COLO829 (cell line): ENCODE results near the gene SFRP5.

Experiments used
- DNase-seq: peaks from one replicate; pipeline ENCODE4 v3.0.0; 2012; ENCODE audit warnings: low spot score

SFRP5 gene, protein sequence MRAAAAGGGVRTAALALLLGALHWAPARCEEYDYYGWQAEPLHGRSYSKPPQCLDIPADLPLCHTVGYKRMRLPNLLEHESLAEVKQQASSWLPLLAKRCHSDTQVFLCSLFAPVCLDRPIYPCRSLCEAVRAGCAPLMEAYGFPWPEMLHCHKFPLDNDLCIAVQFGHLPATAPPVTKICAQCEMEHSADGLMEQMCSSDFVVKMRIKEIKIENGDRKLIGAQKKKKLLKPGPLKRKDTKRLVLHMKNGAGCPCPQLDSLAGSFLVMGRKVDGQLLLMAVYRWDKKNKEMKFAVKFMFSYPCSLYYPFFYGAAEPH

GRCh38 chr10:97771913-97772823, at the start of gene SFRP5:
TSS of gene SFRP5 (minus strand) at chr10:97771999. CDS start at chr10:97771833, 166 bp downstream.
- DNase-seq: no peak

DNA sequence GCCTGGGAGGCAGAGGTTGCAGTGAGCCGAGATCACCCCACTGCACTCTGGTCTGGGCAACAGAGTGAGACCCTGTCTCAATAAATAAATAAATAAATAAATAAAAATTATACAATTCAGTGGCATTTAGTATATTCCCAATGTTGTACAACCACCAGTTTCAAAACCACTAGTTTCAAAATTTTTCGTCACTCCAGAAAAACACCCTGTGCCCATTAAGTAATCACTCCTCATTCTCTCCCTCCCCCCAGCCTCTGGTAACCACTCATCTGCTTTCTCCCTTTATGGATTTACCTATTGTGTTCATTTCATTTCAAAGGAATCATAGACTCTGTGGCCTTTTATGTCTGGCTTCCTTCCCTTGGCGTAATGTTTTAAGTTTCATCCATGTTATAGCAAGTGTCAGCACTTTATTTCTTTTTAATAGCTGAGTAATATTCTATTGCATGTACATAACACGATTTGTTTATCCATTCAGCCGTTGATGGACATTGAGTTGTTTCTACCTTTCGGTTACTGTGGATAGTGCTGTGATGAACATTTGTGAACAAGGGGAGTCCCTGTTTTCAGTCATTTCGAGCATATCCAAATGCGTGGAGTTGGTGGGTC, 48.4 kb upstream of the SFRP5 start:
- DNase-seq: no peak

DNA sequence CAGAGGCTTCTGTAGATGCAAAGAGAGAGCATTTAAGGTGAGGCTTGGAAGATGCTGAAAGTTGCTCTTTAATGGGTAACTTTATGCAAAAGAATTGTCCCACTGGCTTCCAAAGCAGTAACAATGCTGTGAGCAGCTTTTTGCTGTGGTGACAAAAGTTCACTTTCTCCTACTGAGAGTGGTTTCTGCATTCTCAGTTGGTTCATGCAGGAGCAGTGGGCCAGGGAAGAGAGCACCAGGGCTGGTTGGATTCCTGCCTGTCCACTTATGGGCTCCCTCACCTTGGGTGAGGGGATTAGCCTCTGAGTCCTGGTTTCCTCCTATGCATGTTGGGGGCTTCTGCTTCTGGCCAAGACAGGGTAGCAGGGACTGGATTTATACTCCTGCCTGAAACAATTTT, 46.8 kb upstream of the SFRP5 start:
- no peak for DNase-seq

DNA sequence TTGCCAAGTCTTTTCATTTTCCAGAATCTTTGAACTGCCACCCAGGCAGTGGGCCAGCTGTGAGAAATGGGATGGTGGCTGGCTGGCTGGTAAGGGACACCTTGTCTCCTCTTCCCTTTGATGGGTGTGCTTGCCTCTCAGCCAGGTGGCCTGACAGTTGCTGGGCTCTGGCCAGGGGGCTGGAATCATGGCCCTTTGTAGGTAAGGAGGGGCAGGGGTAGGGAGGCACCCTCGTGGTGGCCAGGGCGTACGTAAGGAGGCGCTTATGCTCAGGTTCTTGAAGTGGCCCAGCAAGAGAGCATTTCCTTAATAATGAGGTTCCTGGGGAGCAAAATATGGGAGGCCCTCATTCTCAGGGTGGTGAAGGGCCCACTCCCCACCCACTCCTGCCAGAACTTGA, 44.8 kb upstream of the SFRP5 start:
- DNase-seq: no peak

DNA sequence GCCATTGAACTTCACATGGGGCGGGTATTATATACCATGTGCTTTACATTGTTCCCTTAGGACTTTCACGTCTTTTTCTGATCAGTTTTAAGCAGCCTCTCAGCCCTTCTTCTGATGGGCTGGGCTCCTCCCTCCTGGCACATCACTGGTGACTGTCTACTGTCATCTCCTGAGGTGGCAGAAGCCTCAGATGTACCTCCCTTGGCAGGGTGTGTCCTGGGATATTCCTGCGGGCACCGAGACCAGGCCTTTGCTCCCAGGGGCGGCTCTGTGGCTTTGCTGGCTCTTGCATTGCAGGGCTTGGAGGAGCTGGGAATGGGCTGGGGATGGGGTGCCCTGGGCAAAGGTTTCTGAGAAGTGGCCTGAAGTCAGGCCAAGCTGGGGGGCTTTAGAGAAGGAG, 43.2 kb upstream of the SFRP5 start:
- no peak for DNase-seq

- no peak for DNase-seq
Observed at GRCh38 chr10:97813311-97813710, 41.5 kb upstream of the SFRP5 start.

- DNase-seq: no peak
Observed at GRCh38 chr10:97812696-97813095, 40.9 kb upstream of the SFRP5 start.

DNA sequence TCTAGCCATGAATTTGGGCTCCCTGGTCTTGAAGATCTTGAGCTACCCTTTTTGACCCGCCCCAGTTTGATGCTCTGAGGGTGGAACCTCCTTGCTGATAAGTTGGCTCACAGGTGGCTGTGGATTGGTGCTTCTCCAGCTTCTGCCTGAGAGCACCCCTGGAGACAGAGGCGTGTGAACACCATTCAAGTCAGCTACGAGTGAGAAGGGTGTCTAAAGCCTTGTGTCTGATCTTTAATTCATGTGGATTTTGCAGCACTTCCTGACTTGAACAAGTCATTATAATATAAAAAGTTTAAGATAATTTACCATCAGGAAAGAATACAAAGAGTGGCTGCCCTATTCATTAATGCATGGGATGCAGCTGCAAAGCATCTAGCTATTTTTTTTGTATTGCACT, 40.2 kb upstream of the SFRP5 start:
- DNase-seq: no peak

DNA sequence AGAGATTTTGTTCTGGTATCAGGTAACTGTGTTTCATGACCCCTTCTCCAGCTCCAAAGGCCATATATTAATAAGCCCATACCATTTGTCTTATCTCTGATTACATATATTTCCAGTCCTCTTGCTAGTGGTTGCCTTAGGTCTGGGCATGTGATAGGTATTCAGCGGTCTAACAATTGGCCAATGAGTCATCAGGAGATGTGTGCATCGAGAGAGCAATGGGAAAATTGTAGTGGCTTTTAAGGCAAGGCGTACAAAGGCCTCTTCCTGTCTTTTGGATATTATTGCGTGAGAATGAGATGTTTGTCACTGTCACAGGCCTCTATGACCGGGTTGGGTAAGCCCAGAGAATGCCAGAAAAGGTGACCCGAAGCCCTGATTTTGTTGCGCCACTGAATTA, 38.6 kb upstream of the SFRP5 start:
- no peak for DNase-seq

- no peak for DNase-seq
Observed at GRCh38 chr10:97805949-97806348, 34.1 kb upstream of the SFRP5 start.

DNA sequence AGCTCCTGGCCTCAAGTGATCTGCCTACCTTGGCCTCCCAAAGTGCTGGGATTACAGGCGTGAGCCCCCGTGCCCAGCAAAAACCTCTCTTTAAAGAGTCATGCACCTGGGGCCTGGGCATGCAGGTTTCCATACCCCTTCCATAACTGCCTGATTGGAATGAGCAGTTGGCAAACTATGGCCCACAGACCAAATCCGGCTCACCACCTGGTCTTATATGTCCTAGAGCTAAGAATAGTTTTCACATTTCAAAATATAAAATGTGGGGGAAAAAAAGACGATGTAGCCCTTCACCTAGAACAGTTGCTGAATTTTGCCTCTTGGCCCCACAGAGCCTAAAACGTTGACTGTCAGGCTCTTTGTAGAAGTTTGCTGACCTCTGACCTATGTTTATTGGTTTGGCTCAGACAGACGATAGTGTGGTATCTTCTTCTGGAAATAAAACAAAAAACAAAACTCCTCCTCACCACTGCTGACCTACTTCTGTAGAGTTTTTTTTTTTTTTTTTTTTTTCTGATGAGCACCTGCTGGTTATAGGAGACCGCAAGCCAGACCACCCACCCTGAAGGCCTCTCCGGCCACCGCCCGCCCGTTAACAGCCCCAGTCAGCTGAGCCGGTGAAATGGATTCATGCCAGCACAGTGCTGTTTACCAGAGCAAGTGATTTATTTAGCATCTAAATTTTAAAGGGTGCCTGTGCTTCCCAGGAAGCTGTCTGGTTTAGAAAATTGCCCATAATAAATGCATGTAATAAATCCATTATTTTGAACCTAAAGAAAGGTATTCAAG, 33.5 kb upstream of the SFRP5 start:
- no peak for DNase-seq

- no peak for DNase-seq
Observed at GRCh38 chr10:97801422-97801821, 29.6 kb upstream of the SFRP5 start.

DNA sequence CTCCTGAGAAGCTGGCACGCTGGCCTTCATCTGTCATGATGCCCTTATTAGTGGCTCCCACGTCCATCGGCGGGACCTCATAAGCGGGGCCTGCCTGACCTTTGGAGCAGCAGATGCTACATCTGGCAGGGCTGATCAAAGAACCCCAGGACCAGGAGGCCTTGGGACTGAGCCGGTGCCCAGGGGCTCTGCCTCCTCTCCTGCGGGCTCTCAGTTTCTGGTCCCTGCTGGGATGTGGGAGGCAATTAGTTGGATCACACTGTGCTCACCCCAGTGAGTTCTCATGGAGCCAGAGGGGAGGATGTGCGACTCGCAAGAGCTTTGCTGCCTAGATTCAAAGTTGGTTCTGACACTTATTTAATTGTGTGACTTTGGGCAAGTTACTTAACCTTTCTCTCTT, 28.7 kb upstream of the SFRP5 start:
- DNase-seq: no peak

DNA sequence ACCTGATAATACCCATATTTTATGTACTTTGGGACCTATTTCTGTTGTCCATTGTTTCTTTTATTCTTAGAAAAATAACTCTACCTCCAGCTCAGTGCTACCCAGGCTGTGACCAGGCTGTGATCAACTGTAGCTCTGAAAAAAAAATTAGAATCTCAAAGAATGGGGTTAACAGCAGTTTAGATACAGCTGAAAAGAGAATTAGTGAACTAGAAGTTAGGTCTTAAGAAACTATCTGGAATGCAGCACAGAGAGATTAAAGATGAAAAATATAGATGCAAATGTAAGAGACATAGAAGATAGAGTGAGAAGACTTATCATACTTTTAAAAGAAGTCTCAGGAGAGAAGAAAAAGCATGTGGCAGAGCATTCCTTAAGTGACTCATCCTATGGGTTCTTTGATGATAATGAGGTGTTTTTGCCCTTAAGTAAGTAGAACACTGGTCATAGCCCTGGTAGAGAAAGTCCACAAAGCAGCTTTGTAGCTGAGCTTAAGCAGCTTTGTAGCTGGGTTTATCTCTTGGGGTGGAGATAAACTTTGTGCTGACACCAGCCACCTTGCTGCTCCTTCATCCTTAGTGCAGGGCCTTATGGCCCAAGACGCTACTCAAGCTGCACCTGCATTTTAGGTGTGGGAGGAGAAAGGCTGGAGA, 27.3 kb upstream of the SFRP5 start:
- peak; percentile 11 for DNase-seq

DNA sequence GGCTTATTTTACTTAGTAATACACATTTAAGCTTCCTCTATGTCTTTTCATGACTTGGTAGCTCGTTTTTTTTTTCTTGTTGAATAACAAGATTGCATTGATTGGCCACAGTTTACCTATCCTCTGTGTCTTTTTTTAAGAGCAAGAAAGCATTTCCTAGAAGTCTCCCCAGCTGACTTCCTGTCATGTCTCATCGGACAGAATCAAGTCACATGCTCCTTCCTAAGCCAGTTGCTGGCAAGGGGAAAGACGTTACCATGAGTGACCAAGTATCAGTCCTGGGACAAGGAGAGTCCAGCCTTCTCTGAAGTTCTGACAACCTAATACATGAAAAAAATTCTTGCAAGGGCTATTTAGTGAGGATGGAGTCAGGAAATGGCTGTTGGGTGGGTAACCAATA, 24.9 kb upstream of the SFRP5 start:
- DNase-seq: peak; percentile 12

DNA sequence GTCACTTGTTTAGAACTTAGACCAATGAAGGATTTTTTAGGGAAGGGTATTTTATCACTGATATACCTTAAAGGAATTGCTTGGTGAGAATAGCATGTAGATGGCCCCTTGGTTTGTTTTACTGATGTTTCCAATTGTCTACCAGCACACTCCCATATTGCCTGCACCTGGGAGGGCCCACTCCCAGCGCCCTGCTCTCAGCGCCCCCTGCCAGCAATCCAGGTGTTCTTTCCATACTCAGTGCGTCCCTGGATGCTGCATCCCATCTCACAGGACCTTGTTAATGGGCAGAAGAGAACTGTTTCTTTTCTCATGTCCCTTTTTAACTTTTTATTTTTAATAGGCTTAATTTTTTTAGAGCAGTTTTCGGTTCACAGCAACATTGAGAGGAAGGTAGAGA, 24.1 kb upstream of the SFRP5 start:
- DNase-seq: no peak

DNA sequence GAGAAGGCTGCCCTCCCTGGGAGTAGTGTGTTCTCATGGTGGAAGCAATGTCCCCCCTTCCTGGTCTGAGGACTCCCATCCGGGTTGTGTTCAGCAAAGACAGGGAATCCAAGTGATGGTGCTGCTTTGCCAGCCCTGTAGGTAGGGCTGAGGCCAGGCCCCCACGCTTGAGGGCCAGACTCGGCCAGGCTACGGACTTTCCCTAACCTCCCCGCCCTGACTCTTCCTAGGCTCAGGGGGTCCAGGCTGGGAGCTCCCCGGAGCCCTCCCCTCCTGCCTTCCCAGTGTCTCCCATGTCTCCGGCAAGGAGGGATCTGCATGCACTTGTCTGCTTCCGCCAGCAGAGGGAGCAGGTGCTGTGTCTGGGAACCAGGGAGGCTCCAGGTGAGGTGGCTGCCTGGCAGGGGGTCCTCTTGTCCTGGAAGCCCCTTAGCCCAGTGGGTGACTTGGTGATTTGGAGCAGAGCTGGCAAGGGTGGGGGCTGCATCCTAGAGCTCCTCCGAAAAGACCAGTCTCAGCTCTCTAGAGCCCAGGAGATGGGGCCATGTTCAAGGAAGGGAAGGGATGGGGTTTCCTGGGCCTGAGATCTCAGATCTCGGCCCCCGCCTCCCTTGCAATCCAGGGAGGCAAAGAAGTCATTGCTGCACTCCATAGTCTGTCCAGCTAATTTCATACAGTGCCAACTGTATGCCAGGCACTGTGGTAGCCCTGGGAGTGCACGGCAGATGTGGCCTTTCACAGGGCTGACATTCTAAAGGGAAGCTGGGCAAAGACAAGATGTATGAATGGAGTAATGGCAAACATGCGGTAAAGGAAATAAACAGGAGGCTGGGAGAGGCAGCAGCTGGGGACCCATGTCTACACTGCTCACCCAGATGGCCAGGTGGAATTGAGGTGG, 20.3 kb upstream of the SFRP5 start:
- DNase-seq: peak; percentile 26

DNA sequence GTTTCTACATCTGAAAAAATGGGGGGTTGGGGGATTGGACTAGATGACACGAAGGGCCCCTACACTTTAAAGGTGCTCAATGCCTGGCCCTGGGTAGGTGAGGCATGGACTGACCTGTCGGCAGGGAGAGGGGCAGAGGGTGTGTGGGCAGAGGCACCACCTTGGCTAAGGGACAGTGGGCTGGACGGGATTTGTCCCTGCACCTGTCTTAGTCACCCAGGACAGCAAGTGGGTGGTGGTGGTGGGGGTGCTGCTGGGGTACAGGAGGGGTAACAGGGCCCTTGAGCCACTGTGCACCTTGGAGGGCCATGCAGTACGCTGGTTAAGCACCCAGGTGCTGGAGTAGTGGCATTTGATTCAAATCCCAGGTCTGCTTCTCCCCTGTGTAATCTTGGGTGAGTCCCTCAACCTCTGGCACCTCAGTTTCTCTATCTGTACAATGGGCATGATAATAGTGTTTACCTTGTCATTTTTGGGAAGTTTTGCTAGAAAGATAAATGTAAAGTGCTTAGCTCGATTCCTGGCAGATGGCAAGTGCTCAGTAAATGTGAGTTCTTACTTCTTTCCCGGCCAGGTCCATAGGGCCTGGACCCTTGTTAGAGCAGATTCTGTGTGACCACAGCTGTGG, 18.1 kb upstream of the SFRP5 start:
- no peak for DNase-seq

DNA sequence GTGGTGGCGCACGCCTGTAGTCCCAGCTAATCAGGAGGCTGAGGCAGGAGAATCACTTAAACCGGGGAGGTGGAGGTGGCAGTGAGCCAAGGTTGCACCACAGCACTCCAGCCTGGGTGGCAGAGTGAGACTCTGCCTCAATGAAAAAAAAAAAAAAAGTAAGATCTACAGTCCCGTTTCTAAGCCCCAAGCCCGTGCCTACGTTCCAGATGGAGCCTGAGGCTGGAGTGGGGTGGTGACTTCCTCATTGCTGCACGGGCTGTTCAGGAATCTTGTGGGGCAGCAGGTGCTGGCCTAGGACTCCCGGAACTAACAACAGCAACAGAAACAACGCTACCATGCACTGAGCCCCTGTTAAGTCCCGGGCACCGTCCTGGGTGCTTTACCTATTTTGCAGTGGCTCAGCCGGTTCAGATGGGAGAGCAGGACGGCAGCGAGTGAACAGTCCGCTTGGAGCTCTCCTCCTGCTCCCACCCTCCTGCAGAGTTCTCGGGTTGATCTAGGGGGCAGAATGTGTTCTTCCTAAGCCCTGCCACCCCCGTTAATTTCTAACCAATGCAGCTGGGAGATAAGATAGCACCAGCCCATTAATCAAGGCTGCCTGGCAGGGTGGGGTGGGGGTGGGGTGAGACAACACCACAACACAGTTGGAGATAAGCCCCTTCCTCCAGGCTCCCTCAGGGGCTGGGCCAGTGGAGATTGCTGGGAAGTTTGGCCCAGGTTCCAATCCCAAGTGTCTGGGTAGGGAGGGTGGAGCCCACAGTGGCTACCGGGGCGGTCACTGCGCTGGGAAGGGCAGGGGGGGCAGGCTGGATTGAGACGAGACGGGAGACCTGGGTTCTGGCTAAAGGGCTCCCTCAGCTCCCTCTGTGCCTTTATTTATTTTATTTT, 17.0 kb upstream of the SFRP5 start:
- no peak for DNase-seq
